Endodermal cell (in vitro differentiated cells): ENCODE measurements around the gene MBD6. TPM values are rescaled to one million over a fixed set of nuclear protein-coding genes. Genes with fewer than 3 reads are reported as not detected.

ENCODE experiments used
- DNase-seq: peaks from one replicate; pipeline ENCODE4 v3.0.0-alpha.2; 2017
- H3K27ac ChIP-seq: 2 replicates; pipeline ENCODE4 v1.5.1; 2013; ENCODE audit warnings: mild to moderate bottlenecking, low read depth, low read length, moderate library complexity
- H3K27me3 ChIP-seq: 2 replicates; pipeline ENCODE4 v1.6.1; 2013; ENCODE audit warnings: mild to moderate bottlenecking, low read length, moderate library complexity; ENCODE audit not compliant: insufficient read depth, control insufficient read depth, poor library complexity, severe bottlenecking
- H3K36me3 ChIP-seq: 2 replicates; pipeline ENCODE4 v1.7.0; 2013; ENCODE audit warnings: mild to moderate bottlenecking, low read length, moderate library complexity; ENCODE audit not compliant: control insufficient read depth, insufficient read depth
- H3K4me1 ChIP-seq: one replicate; pipeline ENCODE4 v1.7.0; 2013; ENCODE audit warnings: low read length; ENCODE audit not compliant: control insufficient read depth, insufficient read depth
- H3K4me3 ChIP-seq: 2 replicates; pipeline ENCODE4 v1.5.1; 2013; ENCODE audit warnings: mild to moderate bottlenecking, low read length, moderate library complexity
- H3K9ac ChIP-seq: 2 replicates; pipeline ENCODE4 v1.6.1; 2013; ENCODE audit warnings: mild to moderate bottlenecking, low read length, moderate library complexity; ENCODE audit not compliant: poor library complexity, severe bottlenecking; ENCODE audit errors: extremely low read depth
- H3K9me3 ChIP-seq: 2 replicates; pipeline ENCODE4 v1.6.1; 2013; ENCODE audit warnings: mild to moderate bottlenecking, low read length, moderate library complexity; ENCODE audit not compliant: control insufficient read depth
- H3K27ac Mint-ChIP-seq: 2 replicates; pipeline ENCODE4 v1.8.0; 2020; ENCODE audit warnings: mixed read lengths
- H3K27me3 Mint-ChIP-seq: 2 replicates; pipeline ENCODE4 v1.8.0; 2021; ENCODE audit warnings: mild to moderate bottlenecking, mixed read lengths; ENCODE audit not compliant: insufficient read depth
- H3K36me3 Mint-ChIP-seq: 2 replicates; pipeline ENCODE4 v1.8.0; 2020; ENCODE audit warnings: low read depth, mixed read lengths
- H3K4me1 Mint-ChIP-seq: 2 replicates; pipeline ENCODE4 v1.8.0; 2020; ENCODE audit warnings: mixed read lengths
- H3K4me3 Mint-ChIP-seq: 2 replicates; pipeline ENCODE4 v1.8.0; 2020; ENCODE audit warnings: mild to moderate bottlenecking, moderate library complexity, mixed read lengths
- H3K9me3 Mint-ChIP-seq: 2 replicates; pipeline ENCODE4 v1.8.0; 2020; ENCODE audit warnings: mild to moderate bottlenecking, mixed read lengths
- CTCF ChIP-seq: fragments of 200-600 bp; sonication (generic); conservative IDR thresholded peaks from 2 replicates; pipeline ENCODE4 v1.5.0; 2021; ENCODE audit warnings: antibody characterized with exemption, mild to moderate bottlenecking
- WGBS, 2 experiments: methylation state at CpG; one replicate each; pipeline versions ENCODE4 v1.1.5 to v1.1.7; 2013; ENCODE audit warnings: missing lambda C conversion rate in 2 of 2, mixed read lengths in 1 of 2; ENCODE audit not compliant: insufficient coverage in 1 of 2, insufficient read length in 1 of 2; 5-methylcytosine and 5-hydroxymethylcytosine counted together
- long read RNA-seq, 4 experiments: library from polyadenylated mRNA in 2 of 4; library from RNA in 1 of 4; library from capped mRNA in 1 of 4; stranded (forward) in 3 of 4; unstranded in 1 of 4; transcript quantifications; one replicate each; pipeline ENCODE4 v2.0.0, GENCODE V29; 2020 to 2021; ENCODE audit warnings: inconsistent platforms in 1 of 4
- polyA plus RNA-seq, 2 experiments: library from polyadenylated mRNA; stranded (reverse); fragments of 50-300 nt; gene quantifications; one replicate each; pipeline ENCODE4 v1.2.3, GENCODE V29; 2013
- total RNA-seq, 2 donors: library from RNA; stranded (reverse); fragmentation: NEBNext Ultra II Directional in 1 of 2; extraction: Animal tissue kit (Norgen Biotek cat#: 25700) in 1 of 2; gene quantifications; 2 replicates in 1 of 2; 3 replicates in 1 of 2; pipeline ENCODE4 v1.2.1, GENCODE V29; 2021

MBD6 gene, protein sequence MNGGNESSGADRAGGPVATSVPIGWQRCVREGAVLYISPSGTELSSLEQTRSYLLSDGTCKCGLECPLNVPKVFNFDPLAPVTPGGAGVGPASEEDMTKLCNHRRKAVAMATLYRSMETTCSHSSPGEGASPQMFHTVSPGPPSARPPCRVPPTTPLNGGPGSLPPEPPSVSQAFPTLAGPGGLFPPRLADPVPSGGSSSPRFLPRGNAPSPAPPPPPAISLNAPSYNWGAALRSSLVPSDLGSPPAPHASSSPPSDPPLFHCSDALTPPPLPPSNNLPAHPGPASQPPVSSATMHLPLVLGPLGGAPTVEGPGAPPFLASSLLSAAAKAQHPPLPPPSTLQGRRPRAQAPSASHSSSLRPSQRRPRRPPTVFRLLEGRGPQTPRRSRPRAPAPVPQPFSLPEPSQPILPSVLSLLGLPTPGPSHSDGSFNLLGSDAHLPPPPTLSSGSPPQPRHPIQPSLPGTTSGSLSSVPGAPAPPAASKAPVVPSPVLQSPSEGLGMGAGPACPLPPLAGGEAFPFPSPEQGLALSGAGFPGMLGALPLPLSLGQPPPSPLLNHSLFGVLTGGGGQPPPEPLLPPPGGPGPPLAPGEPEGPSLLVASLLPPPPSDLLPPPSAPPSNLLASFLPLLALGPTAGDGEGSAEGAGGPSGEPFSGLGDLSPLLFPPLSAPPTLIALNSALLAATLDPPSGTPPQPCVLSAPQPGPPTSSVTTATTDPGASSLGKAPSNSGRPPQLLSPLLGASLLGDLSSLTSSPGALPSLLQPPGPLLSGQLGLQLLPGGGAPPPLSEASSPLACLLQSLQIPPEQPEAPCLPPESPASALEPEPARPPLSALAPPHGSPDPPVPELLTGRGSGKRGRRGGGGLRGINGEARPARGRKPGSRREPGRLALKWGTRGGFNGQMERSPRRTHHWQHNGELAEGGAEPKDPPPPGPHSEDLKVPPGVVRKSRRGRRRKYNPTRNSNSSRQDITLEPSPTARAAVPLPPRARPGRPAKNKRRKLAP
- total RNA-seq, result 10 to 100 TPM; 49.2 to 88.2 TPM
- 42.9 TPM for polyA plus RNA-seq (2013, experiment 1 of 2)
- polyA plus RNA-seq (2013, experiment 2 of 2), result 32.4 TPM
- long read RNA-seq, experiment 1, partial matches to known transcripts, result 7 of 10 reads
- long read RNA-seq, experiment 1, other reads (novel, unspliced or antisense), result 3 of 10 reads
- long read RNA-seq, experiment 2, full-length matches to known transcripts, result 14 of 36 reads
- long read RNA-seq, experiment 2, partial matches to known transcripts, result 10 of 36 reads
- long read RNA-seq, experiment 2, other reads (novel, unspliced or antisense), result 12 of 36 reads
- long read RNA-seq, experiment 3, partial matches to known transcripts, result 1 of 2 reads
- long read RNA-seq, experiment 3, other reads (novel, unspliced or antisense), result 1 of 2 reads
- long read RNA-seq, experiment 4, result 0 reads

- H3K27ac Mint-ChIP-seq, result peak within 1 kb of the TSS; percentile 94
- Histone ChIP-seq H3K36me3 (peaks cover 53% of the 10 kb centered on the region), H3K4me3 (peak within 1 kb of the TSS; percentile 98), H3K27me3 (no peaks in the 10 kb centered on the region), H3K4me1 (peaks cover 3% of the 10 kb centered on the region), H3K9ac (peak within 1 kb of the TSS; percentile 71), H3K27ac (peak within 1 kb of the TSS; percentile 84), H3K9me3 (no peaks in the 10 kb centered on the region)
- no peaks in the 10 kb centered on the region for H3K27me3 Mint-ChIP-seq
- H3K4me1 Mint-ChIP-seq, result peaks cover 40% of the 10 kb centered on the region
- H3K9me3 Mint-ChIP-seq, result no peaks in the 10 kb centered on the region
- 1 to 7% methylated on average over 5 to 56 of the region's 57 CpGs for WGBS, 2 experiments
- no peak for TF ChIP-seq CTCF
- peaks cover 32% of the 10 kb centered on the region for H3K36me3 Mint-ChIP-seq
- peak within 1 kb of the TSS; percentile 93 for H3K4me3 Mint-ChIP-seq
- peak; percentile 97 for DNase-seq
These were observed at the start of gene MBD6 for GRCh38 chr12:57522011-57522886. TSS of gene MBD6 (plus strand) at chr12:57522824. CDS start at chr12:57524304, 1,480 bp downstream.

GRCh38 chr12:57473392-57473791 is 49.2 kb upstream of the MBD6 start:
- no peaks in the 10 kb centered on the region for H3K36me3 ChIP-seq
- no peak overlapping the region for H3K27ac Mint-ChIP-seq
- no peak for TF ChIP-seq CTCF
- H3K36me3 Mint-ChIP-seq, result no peaks in the 10 kb centered on the region
- no peaks in the 10 kb centered on the region for H3K9me3 ChIP-seq
- peaks cover 20% of the 10 kb centered on the region for H3K4me1 Mint-ChIP-seq
- H3K27me3 ChIP-seq, result peaks cover 60% of the 10 kb centered on the region
- no peak for DNase-seq
- no peak overlapping the region for H3K4me3 ChIP-seq
- H3K27me3 Mint-ChIP-seq, result peaks cover 64% of the 10 kb centered on the region
- H3K4me3 Mint-ChIP-seq, result no peak overlapping the region
- H3K9ac ChIP-seq, result no peak overlapping the region
- WGBS, 2 experiments, result 83% methylated on average over 3 of the region's 3 CpGs; no CpG with 5 or more reads in 1 of the 2 experiments
- no peak overlapping the region for H3K27ac ChIP-seq
- no peaks in the 10 kb centered on the region for H3K4me1 ChIP-seq
- H3K9me3 Mint-ChIP-seq, result no peaks in the 10 kb centered on the region
